NCI-H1417 (cell line): Measurements from ENCODE around the gene PIK3R6.

Experiments
- DNase-seq, 3 experiments: peaks; one replicate each; lab custom pipeline; 2025; lab: John Stamatoyannopoulos, UW

Gene PIK3R6

GRCh38 chr17:8855477-8856204 lies 11.8 kb downstream of the PIK3R6 start:
- DNase-seq, result no peak

- no peak for DNase-seq
These were observed 15.9 kb downstream of the PIK3R6 start for GRCh38 chr17:8851600-8851999.

- DNase-seq, result no peak
These were observed 18.0 kb downstream of the PIK3R6 start for GRCh38 chr17:8849311-8850041.

- no peak for DNase-seq
These were observed 19.6 kb downstream of the PIK3R6 start for GRCh38 chr17:8847891-8848290.

- DNase-seq, result peak in 1 of 3 experiments; percentile 1
These were observed 20.7 kb downstream of the PIK3R6 start for GRCh38 chr17:8846768-8847211.

GRCh38 chr17:8844229-8845218 lies 22.9 kb downstream of the PIK3R6 start:
- no peak for DNase-seq

- DNase-seq, result no peak
These were observed 24.1 kb downstream of the PIK3R6 start for GRCh38 chr17:8843344-8843743.

- no peak for DNase-seq
These were observed 25.6 kb downstream of the PIK3R6 start for GRCh38 chr17:8841844-8842243.

GRCh38 chr17:8839410-8839935 lies 28.0 kb downstream of the PIK3R6 start:
- no peak for DNase-seq

GRCh38 chr17:8838551-8839095 lies 28.9 kb downstream of the PIK3R6 start:
- no peak for DNase-seq

GRCh38 chr17:8837563-8838075 lies 29.9 kb downstream of the PIK3R6 start:
- no peak for DNase-seq

- no peak for DNase-seq
These were observed 30.5 kb downstream of the PIK3R6 start for GRCh38 chr17:8836821-8837562.

GRCh38 chr17:8835631-8836364 lies 31.7 kb downstream of the PIK3R6 start:
- DNase-seq, result no peak

- DNase-seq, result no peak
These were observed 32.4 kb downstream of the PIK3R6 start for GRCh38 chr17:8835106-8835505.

- DNase-seq, result peak in 1 of 3 experiments; percentile 14
These were observed 34.6 kb downstream of the PIK3R6 start for GRCh38 chr17:8832711-8833352.

- DNase-seq, result no peak
These were observed 36.1 kb downstream of the PIK3R6 start for GRCh38 chr17:8831234-8831849.

- DNase-seq, result no peak
These were observed 37.3 kb downstream of the PIK3R6 start for GRCh38 chr17:8830141-8830540.

GRCh38 chr17:8829036-8829941 lies 38.2 kb downstream of the PIK3R6 start:
- no peak for DNase-seq
